ENCODE measurements around the gene SNAPC3. TPM values are rescaled to one million over a fixed set of nuclear protein-coding genes. Genes with fewer than 3 reads are reported as not detected.
A peak's percentile ranks its signal among the peaks of the same experiment; 100 is the strongest.

Gene SNAPC3
- total and polyA plus RNA-seq, 2 donors (not counting 3 experiments of a cell fraction or from before 2014, with no cell fraction given) = 15.2 to 32.6 TPM

GRCh38 chr9:15485836-15486666 lies 63.4 kb downstream of the SNAPC3 start:
- Histone ChIP-seq H3K36me3 (ENCODE audit: control insufficient read depth in 2 of 2, extremely low read depth in 1 of 2, insufficient read depth in 2 of 2, low read length in 2 of 2) (peaks cover 2 to 6% of the 10 kb centered on the region in 2 experiments), H4K20me1 (replicated peaks; ENCODE audit: control insufficient read depth, extremely low read depth, insufficient read depth, low read length) (no peaks in the 10 kb centered on the region), H2AFZ (ENCODE audit: low read depth, low read length) (no peak overlapping the region), H3K27me3 (ENCODE audit: control insufficient read depth in 2 of 2, insufficient read depth in 2 of 2, low read length in 2 of 2) (no peaks in the 10 kb centered on the region), H3K4me1 (ENCODE audit: control insufficient read depth, extremely low read depth, insufficient read depth, low read length) (no peaks in the 10 kb centered on the region), H3K27ac (ENCODE audit: insufficient read depth, low read depth, low read length) (no peak overlapping the region), H3K79me2 (ENCODE audit: control insufficient read depth, insufficient read depth, low read length) (peaks cover 2% of the 10 kb centered on the region), H3K4me2 (ENCODE audit: insufficient read depth, low read length) (no peak overlapping the region), H3K9me3 (replicated peaks; ENCODE audit: control insufficient read depth, insufficient read depth, low read length) (no peaks in the 10 kb centered on the region), H3K4me3 (replicated peaks in 1 of 3; ENCODE audit: insufficient read depth in 1 of 3, low read depth in 1 of 3, low read length in 3 of 3) (no peak overlapping the region), H3K9ac (replicated peaks; ENCODE audit: extremely low read depth, insufficient read depth, low read length) (no peak overlapping the region), H3K9me1 (replicated peaks; ENCODE audit: control insufficient read depth, extremely low read depth, insufficient read depth, low read length) (no peaks in the 10 kb centered on the region)
- FAIRE-seq (peak; percentile 62), DNase-seq (ENCODE audit: low read depth, low spot score) (peak; percentile 32)
- ChIA-PET POLR2A (no interaction called here), CTCF (interaction anchor here (0.8 to 1.1 kb wide), 2 partner anchors 15 to 48 kb away, joined by 3 read pairs; no protein-coding TSS in a partner anchor)
- peak in 1 of 2 donors; percentile 29 for TF ChIP-seq CTCF (IDR thresholded peaks at IDR 0.05; ENCODE audit: extremely low read depth in 1 of 2, insufficient read depth in 1 of 2, low read depth in 1 of 2, low read length in 2 of 2)
- TF ChIP-seq EZH2 (IDR thresholded peaks at IDR 0.05; ENCODE audit: borderline replicate concordance, low read depth, low read length, severe bottlenecking) = no peak
- TF ChIP-seq FOS (IDR thresholded peaks at IDR 0.05; ENCODE audit: borderline replicate concordance, insufficient read depth, low read length) = no peak
- TF ChIP-seq JUN (IDR thresholded peaks at IDR 0.05; ENCODE audit: borderline replicate concordance, insufficient read depth, insufficient read length, low read depth) = no peak
- no peak for TF ChIP-seq GATA2 (IDR thresholded peaks at IDR 0.05; ENCODE audit: insufficient read depth, insufficient read length, low read depth, low read length)
- intact Hi-C loops (cut with micrococcal nuclease) (loop anchor here (5.0 kb wide), 1 partner anchor 121 kb away; no protein-coding TSS in a partner anchor), dilution Hi-C loops (cut with MboI; ENCODE audit: extremely low pct_ligation_motif_present, low sequenced_read_pairs) (no loop called here)
- BruUV-seq (replicated peaks) = no TSS peak
